IPS-11a (cell line): ENCODE results near the gene GPAM.
"Not testable (repeated sequence)": the region's sequence is repeated elsewhere in the genome, so short reads cannot be mapped to it uniquely, and the experiment has no call there.

Experiments used
- H3K4me3 ChIP-seq: one replicate; pipeline ENCODE4 v1.5.1; 2013; ENCODE audit warnings: low read depth, low read length, control low read depth

The GPAM gene

DNA sequence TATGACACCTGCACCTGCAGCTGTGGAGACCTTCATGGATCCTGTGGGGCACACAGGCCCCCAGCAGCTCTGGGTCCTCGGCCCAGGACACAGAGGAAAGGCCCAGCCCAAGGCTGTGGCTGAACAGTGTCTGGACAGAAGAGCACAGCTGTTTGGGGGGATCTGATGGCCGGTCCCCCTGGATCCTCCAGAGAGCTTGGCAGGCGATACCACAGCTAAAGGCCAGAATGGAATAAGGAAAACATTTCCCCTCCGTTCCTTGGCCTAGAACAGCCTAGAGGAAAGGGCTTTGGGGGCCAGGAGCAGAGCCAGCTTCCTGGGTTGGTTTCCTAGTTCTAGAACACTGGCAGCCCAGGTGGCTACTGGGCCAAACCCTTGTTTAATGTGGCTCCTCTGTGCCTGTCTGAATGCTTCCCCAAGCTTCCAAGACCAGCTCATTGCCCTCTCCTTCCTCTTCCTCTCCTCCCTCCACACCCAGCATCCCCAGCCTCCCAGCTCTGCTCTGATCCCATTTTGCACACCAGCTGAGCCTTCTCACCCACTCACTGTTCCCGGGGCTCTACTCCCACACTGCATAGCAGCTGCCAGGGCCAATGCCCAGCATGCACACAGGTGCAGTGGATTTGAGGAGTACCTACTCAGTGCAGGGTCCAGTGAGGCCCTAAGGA lies 46.9 kb downstream of the GPAM start:
- H3K4me3 ChIP-seq = no peak overlapping the region

DNA sequence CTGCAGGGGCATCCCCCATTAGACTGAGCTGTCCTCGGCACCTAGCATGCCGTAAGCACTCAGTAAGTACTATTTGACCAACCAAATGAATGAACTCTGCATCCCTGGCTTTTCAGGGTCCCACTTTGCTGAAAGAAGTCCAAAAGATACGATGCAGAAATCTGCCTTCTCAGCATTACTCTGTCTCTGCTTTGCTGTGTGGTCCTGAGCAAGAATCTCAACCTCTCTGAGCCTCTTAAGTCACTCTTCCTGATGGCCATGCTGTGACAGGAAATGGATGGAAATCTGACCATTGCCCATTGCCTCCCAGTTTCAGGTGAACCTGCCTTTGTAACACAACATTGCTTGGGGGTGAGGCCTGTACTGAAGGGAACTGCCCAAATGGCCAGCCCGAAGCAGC lies 48.0 kb downstream of the GPAM start:
- H3K4me3 ChIP-seq = no peak overlapping the region

DNA sequence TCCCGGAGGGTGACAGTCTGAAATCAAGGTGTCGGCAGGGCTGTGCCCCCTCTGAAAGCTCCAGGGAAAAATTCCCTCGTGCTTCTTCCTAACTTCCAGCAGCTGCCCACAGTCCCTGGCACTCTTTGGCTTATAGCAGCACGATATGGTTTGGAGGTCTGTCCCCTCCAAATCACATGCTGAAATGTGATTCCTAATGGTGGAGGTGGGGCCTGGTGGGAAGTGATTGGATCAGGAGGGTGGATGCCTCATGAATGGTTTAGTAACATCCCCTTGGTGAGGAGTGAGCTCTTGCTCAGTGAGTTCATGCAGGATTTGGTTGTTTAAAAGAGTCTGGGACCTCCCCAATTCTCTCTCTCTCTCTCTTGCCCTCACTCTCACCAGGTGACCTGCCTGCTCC lies 51.1 kb downstream of the GPAM start:
- no peak overlapping the region for H3K4me3 ChIP-seq

DNA sequence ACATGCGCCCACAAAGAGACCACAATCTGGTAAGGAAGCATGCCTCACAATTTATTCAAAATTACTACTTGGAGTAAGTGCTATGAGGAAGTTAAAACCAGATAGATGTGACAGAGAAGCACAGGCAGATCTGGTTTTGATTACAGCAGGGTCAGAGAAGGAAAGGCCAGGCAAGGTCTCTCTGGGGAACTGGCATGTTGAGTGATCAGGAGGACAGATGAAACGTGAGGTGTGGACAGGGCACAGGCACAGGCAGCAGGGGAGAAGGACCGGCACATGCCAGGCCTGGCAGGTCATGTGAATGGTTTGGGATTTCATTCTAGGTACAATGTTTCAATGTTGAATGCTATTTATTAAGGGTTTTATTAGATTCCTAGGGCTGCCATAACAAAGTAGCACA lies 51.6 kb downstream of the GPAM start:
- no peak overlapping the region for H3K4me3 ChIP-seq

DNA sequence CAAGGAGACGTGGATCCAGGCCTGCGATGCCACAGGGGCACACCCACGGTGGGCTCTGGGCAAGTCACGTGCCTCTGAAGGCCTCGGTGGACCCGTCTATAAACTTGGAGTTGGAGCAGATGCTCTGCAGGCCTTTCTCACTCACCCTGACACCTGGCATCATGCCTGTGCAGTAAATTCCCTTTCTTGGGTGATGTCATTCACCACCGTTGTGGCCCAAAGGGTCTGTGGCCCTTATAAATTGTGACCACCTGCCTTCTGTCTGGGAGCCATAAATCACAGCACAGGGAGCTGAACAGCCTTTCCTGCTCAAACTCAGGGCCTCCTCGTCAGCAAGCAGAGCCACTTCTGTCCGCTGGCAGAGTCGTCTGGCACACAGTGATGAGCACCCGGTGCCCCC lies 52.2 kb downstream of the GPAM start:
- H3K4me3 ChIP-seq = no peak overlapping the region

DNA sequence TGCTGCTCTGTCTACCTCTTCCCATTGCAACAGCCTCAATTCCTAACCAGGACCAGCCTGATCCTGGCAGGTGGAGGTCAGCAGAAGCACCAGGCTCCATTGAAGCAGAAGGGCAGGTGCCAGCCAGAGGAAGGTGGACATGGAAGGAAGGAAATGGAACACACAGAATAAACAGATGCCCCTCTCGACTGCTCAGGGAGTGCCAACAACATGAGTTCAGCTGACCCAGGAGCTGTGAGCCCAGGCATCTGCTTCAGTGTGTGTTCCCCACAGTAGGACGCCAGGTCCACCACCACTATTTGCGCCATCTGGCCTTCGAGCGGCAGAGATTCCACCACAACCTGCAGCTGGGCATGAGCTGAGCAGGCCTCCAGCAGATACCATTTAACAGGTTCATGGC lies 56.7 kb downstream of the GPAM start:
- no peak overlapping the region for H3K4me3 ChIP-seq

DNA sequence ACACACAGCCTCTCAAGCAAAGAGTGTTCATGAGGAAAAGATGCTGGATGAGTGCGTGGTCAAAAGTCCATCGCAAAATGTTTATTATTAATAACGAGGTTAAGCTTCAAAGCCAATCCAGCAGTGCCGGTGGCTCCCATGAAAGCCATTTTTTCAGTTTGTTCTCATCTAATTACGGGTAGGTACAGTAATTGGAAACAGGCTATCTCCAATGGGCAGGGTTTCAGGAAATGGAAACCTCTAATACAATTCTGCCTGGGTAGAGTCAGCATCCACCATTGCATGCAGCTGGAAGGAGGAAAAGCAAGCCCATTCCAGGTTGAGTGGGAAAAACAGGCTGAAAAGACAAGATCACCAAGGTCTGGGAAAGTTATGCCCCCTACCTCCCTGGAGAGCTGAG lies 57.4 kb downstream of the GPAM start:
- no peak overlapping the region for H3K4me3 ChIP-seq

DNA sequence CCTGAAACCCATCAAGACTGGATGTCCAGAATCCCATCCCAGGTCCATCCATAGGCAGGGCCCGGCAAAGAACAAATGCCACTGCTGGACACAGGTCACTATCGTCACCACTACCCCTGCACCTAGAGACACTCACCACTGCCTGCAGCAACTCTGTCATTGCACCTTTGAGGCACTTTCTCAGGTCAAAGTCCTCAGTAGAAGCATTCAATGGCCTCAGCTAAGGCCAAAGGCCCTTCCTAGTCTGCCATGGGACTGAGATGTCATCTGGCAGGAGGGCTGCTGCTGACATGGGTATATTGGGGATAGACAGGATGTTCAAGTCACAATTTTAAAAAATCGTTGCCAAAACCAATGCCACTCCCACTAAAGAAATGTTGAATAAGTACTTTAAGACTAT lies 58.7 kb downstream of the GPAM start:
- H3K4me3 ChIP-seq = no peak overlapping the region

DNA sequence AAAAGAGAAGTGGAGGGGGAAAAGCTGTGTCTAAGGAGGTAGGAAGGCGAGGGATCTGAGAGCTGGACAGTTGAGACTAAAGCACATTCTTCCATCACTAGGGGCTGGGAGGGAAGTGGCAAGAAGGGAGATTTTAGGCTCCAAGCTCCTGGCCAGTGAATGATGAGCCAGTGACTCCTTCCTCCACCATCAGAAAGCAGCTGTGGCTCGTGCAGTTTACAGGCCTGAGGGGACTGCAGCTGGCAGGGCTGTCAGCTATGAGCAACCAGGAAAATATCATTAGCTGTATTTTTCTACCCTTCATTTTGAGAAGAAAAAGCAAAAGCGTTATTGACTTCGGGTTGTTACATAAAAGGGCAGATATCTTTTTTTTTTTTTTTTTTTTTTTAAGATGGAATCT lies 60.7 kb downstream of the GPAM start:
- H3K4me3 ChIP-seq = no peak overlapping the region

DNA sequence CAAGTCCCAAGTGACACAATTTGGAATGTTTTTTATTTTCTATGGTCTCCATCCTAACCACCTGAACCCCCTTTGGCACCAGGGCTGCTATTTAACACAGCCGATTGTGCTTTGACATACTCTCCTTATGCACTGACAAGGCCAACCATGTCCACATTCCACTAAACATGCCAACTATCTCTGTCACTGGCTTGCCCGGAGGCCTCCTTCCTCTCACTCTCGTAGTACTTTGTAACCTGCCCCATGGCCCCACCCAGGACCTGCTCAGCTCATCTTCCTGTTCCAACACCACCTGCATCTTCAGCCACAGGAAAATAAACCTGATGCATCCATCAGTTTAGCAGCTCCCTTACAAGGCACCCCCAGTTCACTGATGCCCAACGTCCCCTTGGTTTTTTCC lies 63.1 kb downstream of the GPAM start:
- H3K4me3 ChIP-seq = no peak overlapping the region

DNA sequence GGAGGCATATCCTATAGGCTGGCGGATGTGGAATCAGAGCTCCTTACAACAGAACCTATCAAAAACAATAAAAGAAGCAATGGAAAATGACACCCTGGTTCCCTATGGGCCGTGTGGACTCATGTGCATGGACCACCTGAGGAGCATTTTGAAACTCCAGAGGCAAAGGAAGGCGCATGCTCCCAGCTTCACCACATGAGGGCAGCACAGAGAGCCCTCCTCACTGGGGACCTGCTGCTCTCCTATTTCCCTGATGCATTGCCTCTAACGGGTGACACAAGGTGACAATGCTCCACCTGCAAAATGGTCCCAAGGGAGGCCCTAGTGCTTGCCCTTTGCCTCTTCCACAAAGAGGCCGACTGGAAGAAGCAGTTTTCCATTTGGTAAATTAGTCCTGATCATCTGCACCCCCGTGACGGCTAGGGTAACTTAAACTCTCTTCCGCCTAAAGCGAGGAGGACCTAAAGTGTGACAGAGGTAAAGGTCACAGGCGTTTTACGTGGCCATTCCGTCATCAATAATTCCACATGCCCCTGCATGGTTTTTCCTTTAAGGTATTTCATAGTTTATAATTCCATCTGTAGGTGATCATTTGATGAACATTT lies 67.7 kb downstream of the GPAM start:
- no peak overlapping the region for H3K4me3 ChIP-seq

DNA sequence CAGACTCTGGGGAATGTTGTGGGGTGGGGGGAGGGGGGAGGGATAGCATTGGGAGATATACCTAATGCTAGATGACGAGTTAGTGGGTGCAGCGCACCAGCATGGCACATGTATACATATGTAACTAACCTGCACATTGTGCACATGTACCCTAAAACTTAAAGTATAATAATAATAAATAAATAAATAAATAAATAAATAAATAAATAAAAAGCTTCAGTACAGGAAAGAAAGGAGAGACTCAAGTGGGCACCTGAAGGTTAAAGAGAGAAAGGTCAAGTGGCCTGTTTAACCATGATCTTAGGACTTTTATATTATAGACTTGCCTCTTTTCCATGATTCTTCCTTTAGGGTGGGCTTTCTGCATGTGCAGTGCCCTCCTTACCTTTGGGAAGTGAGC lies 73.8 kb downstream of the GPAM start:
- H3K4me3 ChIP-seq = not testable (repeated sequence)
